Measurements from ENCODE around the gene POLA1. TPM values are rescaled to one million over a fixed set of nuclear protein-coding genes. Genes with fewer than 3 reads are reported as not detected.

Gene POLA1
- total RNA-seq, 4 donors from 2014 or later = 9.5 to 18.4 (median 11.2) TPM

- no peak for TF ChIP-seq CTCF (IDR thresholded peaks at IDR 0.05; ENCODE audit: low read depth)
These were observed 323.4 kb downstream of the POLA1 start for GRCh38 chrX:25016938-25017598.

- no peak for TF ChIP-seq CTCF (IDR thresholded peaks at IDR 0.05; ENCODE audit: low read depth)
These were observed 324.0 kb downstream of the POLA1 start for GRCh38 chrX:25017667-25018247.

GRCh38 chrX:25018682-25019081 lies 325.0 kb downstream of the POLA1 start:
- no peak for TF ChIP-seq CTCF (IDR thresholded peaks at IDR 0.05; ENCODE audit: low read depth)

- TF ChIP-seq CTCF (IDR thresholded peaks at IDR 0.05; ENCODE audit: low read depth) = no peak
These were observed 326.1 kb downstream of the POLA1 start for GRCh38 chrX:25019707-25020390.

- TF ChIP-seq CTCF (IDR thresholded peaks at IDR 0.05; ENCODE audit: low read depth) = no peak
These were observed 326.7 kb downstream of the POLA1 start for GRCh38 chrX:25020391-25020904.

GRCh38 chrX:25020905-25021449 lies 327.3 kb downstream of the POLA1 start:
- TF ChIP-seq CTCF (IDR thresholded peaks at IDR 0.05; ENCODE audit: low read depth) = no peak

Measured in subcutaneous adipose tissue (tissue), 4 donors.